Pulmonary artery endothelial cell (primary cell): ENCODE data around the gene SPG21. TPM values are rescaled to one million over a fixed set of nuclear protein-coding genes. Genes with fewer than 3 reads are reported as not detected.

Source experiments
- DNase-seq: peaks from one replicate; pipeline ENCODE4 v3.0.0-alpha.2; 2011; ENCODE audit warnings: low read depth, low spot score
- total RNA-seq: library from RNA; depleted of rRNA; stranded (reverse); fragments of >200 nt; gene quantifications from 2 replicates; pipeline ENCODE4 v1.2.3, GENCODE V29; 2014

SPG21 gene
- total RNA-seq, 1 donor from 2014 or later = 66.3 TPM

DNA sequence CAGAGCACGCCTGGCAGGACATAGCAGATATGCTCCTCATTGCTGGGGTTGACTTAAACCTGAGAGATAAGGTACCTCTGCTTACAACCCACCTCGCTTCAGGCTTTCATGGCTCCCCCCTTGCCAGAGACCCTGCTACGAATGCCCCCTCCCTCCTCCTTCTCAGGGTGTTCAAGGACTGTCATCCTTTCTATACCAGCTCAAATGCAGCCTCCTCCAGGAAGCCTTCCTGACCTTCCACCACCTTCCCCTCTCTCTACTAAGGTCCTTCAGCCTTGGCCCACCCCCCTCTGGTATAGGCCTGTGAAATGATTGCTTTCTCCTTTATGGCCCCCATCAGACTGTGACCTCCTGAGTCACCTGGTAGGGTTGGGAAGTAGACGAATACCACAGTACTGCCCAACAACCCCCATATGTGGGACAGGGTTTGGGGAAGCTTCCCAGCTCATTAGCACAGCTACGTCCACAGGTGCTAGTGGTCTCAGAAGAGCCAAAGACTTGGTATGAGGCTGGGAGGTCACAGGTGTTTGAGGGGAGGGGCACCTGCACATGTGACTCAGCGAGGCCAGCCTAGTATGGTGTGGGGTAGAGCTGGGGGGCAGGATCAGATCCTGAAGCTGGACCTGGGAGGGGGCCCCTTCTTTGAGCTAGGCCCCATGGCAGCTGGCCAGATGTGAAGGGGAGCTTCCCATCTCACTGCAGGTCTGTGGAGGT lies 46.0 kb downstream of the SPG21 start:
- DNase-seq = no peak

DNA sequence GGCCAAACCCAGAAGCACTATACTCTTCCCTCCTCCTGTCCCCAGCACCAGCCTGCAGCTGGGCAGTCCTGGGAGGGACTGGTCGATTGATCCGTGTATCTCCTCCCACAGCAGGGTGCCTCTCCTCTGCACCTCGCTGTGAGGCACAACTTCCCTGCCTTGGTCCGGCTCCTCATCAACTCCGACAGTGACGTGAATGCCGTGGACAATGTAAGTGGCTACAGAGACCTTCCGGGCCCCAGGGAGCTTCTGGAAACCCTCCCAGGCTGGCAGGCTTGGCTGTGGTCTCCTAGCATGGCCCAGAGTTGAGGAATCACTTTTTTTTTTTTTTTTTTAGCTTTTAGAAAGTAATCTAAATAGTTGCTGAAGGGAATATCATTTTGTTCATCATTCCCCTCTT lies 47.4 kb downstream of the SPG21 start:
- no peak for DNase-seq

DNA sequence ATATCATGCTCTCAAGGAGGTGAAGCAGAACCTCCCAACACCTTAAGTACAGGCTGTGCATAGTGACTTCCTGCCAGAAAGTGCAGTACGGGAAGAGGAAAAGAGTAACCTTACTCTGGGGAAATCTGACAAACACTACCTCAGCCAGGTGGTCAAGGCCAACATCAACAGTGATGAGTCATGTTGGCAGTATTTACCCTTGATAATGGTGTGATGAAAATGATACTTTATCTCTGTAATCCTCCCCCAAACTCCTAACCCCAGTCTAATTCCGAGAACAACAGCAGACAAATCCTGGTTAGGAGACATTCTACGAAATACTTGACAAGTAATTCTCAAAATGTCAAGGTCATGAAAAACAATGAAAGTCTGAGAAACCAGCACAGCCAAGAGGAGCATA lies 51.5 kb downstream of the SPG21 start:
- DNase-seq = no peak

DNA sequence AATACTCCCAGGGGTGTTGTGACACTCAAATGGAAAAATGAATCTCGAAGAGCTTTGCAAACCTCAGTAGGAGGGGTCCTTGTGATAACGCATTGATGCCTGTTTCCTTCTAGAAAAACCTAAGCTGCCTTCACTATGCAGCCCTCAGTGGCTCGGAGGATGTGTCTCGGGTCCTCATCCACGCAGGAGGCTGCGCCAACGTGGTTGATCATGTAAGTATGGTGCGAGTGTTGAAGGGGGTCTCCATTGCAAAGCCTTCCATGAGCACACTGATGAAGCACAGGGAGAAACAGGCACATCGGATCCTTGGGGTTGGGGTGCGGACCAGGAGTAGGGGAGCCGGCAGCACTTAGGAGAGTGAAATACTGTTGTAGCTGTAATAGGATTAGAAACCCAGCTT lies 55.7 kb downstream of the SPG21 start:
- DNase-seq = no peak

DNA sequence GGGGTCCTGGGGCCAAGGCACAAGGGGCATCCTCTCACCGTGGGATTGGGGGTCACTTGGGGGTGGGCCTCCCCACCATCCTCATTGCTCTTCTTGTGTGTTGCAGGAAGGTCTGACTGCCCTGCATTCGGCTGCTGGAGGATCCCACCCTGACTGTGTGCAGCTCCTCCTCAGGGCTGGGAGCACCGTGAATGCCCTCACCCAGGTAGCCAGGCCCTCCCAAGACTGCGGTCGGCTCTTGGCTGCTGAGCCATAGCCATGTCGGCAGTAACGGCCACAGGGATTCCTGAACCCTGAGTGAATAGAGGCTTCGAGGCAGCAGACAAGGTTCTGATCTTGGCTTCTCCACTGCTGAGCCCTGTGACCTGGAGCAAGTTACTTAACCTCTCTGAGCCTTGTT lies 58.3 kb downstream of the SPG21 start:
- no peak for DNase-seq

DNA sequence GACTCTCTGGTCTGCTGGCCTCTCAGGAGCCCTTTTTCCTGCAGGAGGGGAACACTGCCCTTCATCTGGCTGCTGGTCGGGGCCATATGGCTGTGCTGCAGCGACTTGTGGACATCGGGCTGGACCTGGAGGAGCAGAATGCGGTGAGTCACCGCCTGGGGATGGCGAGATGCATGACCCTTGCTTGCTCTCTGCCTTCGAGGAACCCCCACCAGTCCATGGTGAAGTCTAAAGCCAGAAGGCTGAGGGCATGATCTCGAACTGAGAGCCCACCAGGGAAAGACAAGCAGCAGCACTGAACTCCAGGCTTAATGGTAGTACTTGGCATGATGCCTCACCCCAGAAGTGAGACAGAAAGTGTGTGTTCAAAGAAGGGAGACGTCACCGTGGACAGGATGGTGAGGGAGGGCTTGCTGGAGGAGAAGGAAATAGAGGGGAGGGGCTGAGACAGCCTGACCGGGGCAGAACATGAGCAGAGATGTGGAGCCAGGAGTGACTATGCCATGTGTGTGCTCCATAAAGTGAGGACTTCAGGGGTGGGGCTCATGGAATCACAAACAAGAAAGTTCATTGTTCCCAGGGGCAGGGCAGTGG lies 58.8 kb downstream of the SPG21 start:
- DNase-seq = no peak

DNA sequence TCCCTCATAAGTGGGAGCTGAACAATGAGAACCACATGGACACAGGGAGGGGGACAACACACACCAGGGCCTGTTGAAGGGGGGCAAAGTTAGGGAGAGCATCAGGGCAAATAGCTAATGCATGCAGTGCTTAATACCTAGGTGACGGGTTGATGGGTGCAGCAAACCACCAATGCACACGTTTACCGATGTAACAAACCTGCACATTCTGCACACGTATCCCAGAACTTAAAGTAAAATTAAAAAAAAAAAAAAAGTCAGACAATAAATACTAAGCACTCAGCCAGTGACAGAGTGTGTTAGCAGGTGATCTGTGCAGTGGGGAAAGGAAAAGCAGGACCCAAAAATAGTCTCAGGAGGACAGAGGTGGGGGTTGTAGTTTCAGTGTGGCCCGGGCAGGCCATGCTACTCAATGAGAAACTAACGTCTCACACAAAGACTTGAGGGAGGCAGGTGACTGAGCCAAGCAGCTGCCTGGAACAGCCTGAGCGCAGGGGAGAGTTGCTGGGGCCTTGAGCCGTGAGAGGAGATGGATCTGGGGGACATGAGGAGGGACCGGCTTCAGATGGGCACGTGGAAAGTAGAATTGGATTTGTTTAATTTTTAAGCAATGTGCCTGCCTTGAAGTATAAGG lies 59.6 kb downstream of the SPG21 start:
- DNase-seq = no peak

DNA sequence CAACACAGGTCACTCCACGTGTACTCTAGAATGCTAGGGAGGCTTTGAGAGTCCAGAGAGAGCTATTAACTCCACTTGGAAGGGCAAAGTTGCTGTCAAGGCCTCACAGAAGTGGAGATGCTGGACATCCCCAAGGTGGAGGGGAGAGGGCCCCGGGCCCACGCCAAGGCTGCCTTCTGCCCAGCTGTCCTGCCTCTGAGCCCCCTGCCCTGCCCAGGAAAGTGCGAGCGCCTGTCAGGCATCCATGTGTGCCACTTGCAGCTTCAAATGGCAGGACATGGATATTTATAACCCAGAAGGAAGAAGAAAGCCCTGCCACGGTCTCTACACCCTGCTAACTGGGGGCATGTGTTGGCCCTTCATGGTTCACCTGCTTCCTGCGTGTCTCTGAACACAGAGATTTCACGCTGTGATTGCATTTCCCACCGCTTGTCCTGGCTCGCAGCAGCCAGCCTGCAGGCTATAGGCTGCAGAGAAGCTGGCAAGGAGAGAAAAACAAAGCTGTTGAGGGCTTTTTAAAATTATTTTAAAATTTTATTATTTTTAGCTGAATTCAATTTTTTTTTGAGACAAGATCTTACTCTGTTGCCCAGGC lies 61.0 kb downstream of the SPG21 start:
- no peak for DNase-seq

DNA sequence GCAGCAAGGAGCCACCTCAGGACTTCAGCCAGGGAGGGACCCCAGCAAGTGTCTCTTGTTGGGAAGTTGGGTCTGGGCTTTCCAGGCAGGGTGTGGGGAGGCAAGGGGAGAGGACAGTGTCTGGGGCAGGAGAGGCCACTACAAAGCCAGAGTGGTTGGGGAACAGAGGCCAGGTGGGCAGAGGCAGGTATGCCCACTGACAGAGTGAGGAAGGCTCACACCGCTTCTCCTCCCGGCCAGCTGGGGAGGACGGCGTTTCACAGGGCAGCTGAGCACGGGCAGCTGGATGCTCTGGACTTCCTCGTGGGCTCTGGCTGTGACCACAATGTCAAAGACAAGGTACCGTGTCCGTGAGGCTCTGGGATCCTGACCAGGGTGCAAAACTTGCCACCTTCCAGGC lies 63.1 kb downstream of the SPG21 start:
- DNase-seq = no peak

DNA sequence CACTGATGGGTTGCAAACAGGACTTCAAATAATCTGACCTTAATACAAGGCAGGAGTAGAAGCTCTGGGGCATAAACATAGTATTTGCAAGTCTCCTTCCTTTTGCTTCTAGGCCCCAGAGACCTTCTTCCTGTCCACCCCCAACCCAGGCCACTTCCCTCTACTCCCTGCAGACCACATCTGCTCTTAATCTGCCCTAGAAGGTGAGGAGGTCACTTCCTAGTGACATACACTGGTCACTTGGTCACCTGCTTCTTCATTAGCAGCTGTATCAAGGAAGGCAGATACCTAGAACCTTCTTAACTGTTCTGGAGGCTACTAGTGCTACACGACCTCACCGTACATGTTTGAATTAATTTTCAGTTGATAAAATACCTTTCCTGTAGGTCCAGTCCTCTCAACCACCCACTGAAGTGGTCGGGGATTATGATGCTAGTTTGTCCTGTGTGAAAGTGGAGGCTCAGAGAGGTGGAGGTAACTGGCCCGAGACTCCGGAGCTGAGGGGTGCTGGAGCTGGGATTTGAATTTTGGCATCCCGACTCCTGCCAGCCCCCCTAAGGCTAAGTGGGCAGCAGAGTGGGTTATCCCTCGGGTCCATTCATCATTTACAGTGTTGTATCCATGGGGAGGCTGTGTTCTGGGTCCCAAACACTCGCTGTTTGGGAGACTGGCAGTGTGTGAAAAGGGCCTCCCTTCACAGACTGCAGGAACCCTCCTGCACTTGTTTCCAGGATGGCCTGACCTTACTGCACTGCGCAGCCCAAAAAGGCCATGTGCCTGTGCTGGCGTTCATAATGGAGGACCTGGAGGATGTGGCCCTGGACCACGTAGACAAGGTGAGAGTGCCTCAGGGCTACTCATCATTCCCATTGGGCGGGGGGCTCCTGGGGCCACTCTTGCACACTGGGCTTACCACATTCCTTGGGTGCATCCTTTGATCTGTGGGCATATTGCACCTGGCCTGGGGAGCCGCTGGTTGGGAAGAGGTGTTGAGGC lies 64.1 kb downstream of the SPG21 start:
- no peak for DNase-seq

DNA sequence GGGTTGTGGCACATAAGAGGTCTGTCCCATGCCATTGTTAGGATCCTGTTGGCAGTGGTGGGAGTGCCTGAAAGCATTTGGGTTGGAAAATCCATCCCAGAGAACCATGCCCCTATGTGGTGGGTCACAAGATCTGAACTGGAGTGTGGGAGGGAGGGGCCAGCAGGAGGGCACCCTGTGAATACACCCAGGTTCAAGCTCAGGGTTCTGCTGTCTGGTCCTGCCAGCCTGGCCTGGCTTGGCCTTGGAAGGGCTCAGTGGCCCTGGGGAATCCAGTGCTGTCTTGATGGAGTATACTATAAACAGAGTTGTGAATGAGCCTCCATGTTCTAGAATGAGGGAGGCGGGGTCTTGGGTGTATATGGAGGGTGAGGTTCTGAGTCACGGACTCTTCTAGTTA lies 66.2 kb downstream of the SPG21 start:
- no peak for DNase-seq

DNA sequence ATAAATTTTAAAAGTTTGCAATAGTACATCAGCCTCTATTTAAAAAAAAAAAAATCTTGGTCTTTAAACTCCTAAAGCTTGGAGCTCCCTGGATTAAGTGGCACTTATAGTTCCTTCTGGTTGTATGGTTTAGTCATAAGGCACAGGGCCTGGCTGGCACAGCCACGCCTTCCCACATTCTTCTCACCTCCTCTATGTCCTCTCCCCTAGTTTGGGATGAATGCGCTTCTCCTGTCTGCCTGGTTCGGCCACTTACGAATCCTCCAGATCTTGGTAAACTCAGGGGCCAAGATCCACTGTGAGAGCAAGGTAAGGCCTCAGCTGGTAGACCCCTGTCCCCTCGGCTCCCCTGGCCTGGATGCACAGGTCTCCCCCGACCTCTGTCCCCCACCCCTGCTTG lies 68.0 kb downstream of the SPG21 start:
- no peak for DNase-seq

DNA sequence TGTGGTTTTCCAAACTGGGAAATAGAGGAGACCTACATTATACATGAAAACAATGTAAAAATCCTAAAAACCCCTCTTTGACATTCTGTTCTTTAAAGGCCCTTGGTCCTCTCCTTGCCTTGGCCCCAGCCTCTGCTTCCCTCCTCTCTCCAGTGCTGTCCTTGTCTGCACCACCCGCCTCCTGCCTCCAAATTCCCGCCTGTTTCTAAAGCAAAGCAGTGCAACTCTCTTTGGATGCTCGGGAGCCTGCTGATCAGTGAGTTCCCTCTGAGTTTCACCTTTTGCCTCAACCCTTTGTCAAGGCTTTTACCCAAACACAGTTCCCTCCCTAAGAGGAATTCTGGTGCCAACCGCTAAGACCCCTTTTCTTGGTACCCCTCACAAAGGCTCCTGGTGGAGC lies 70.0 kb downstream of the SPG21 start:
- no peak for DNase-seq

DNA sequence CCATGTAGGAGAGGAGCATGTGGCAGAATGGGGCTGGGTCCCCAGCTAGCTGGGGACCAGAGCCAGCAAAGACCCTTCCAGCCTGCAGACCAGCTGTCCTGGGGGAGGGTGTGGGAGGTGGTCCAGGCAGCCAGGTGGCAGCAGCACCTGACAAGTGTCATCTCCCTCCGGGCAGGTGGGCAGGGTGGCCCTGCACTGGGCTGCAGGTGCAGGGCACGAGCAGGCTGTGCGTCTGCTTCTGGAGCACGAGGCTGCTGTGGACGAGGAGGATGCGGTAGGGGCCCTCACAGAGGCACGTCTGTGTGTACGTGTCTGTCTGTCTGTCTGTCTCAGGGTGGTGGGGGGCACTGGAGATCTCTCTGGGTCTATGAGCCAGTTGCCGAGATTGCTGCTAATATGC lies 72.5 kb downstream of the SPG21 start:
- no peak for DNase-seq

DNA sequence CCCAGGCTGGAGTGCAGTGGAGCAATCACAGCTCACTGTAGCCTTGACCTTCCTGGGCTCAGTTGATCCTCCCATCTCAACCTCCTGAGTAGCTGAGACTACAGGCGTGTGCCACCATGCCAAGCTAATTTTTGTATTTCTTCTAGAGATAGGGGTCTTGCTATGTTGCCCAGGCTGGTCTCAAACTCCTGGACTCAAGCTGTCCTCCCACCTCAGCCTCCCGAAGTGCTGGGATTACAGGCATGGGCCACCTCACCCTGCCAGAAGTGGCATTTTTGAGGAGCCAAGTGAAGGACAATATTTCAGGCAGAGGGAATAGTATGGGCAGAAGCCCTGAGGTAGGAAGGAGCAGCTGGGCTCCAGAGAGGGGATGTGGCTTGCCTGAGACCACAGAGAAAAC lies 73.3 kb downstream of the SPG21 start:
- DNase-seq = no peak

DNA sequence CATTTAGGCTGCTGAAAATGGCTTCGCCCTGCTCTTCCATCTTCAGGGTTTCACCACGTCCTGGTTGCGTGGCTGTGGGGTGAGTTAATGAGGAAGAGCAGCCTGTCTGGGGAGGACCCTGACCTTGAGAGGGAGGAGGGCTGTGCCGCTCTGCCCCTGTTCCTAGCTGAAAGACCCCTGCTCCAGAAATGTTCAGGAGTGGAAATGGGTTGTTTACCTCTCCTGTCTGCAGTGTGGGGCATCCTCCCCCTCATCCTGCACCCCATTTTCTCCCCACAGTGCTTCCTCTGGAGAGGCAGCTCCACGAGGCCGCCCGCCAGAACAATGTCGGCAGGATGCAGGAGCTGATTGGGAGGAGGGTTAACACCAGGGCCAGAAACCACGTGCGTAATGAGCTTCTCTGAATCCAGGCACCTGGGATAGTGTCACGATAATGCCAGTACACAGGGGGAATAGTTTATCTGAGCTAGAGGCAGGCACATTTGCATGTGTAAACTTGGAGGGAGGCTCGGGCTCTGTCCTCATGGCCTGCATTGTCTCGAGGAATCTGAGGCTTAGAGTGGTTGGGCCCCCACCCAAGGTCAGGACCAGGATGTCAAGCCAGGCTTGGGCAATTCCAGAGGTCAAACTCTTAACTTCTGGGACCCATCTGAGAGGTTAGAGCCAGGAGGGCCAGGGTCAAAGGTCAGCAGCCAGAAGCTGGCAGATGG lies 74.0 kb downstream of the SPG21 start:
- no peak for DNase-seq

Other genes with a start within 250 kb of the SPG21 start
- gene RBPMS2, start 214.3 kb downstream of the SPG21 start, total RNA-seq = 0.07 TPM in 1 of 2 replicates, not detected in the other
- 8.8 and 14.7 TPM in 2 replicates for gene PIF1, start 164.3 kb downstream of the SPG21 start, total RNA-seq
- gene PLEKHO2, start 148.0 kb downstream of the SPG21 start, total RNA-seq = 27.4 and 30.0 TPM in 2 replicates
- 2.1 and 4.7 TPM in 2 replicates for gene ANKDD1A, start 78.0 kb downstream of the SPG21 start, total RNA-seq
- gene MTFMT, start 39.7 kb upstream of the SPG21 start, total RNA-seq = 14.6 and 16.1 TPM in 2 replicates
- not detected in 2 replicates for gene SLC51B, start 55.5 kb upstream of the SPG21 start, total RNA-seq
- gene RASL12, start 78.1 kb upstream of the SPG21 start, total RNA-seq = not detected in 2 replicates
- not detected in 2 replicates for gene KBTBD13, start 86.8 kb upstream of the SPG21 start, total RNA-seq
- 0.40 and 1.1 TPM in 2 replicates for gene UBAP1L, start 125.3 kb upstream of the SPG21 start, total RNA-seq
- gene PDCD7, start 143.9 kb upstream of the SPG21 start, total RNA-seq = 16.6 and 17.3 TPM in 2 replicates
- gene CLPX, start 195.4 kb upstream of the SPG21 start, total RNA-seq = 45.5 and 48.4 TPM in 2 replicates
- gene CILP, start 221.6 kb upstream of the SPG21 start, total RNA-seq = not detected in 2 replicates